C4-2B (cell line): Measurements from ENCODE around the gene NRP1.

Experiments
- H3K27ac ChIP-seq: fragments of 450-650 bp; 2 replicates; pipeline ENCODE4 v1.5.1; 2017
- ZFX ChIP-seq: fragments of 450-650 bp; IDR thresholded peaks from 2 replicates; pipeline ENCODE4 v1.6.1; 2017
- TF ChIP-seq, protein P1 (sequence below): fragments of 450-650 bp; conservative IDR thresholded peaks from 2 replicates; pipeline ENCODE4 v1.5.1; 2017; ENCODE audit warnings: mild to moderate bottlenecking

NRP1 gene

DNA sequence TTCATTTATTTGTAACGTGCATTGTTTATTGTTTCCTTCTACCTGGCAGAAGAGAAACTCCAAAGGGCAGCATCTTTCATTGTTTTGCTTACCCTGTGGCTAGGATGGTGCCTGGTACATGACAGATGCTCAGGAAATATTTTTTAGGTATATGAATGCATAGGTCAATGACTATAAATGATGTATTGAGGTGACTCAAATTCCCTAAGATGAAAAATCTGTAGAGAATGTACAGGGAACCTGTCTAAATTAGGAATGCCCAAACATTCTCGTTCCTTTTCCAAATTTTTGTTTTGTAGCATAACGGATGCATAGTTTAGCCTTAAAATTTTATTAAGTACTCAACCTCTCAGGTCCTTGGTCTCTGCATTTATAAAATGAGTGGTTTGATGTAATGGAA is 71.6 kb downstream of the NRP1 start:
- TF ChIP-seq, protein P1, sequence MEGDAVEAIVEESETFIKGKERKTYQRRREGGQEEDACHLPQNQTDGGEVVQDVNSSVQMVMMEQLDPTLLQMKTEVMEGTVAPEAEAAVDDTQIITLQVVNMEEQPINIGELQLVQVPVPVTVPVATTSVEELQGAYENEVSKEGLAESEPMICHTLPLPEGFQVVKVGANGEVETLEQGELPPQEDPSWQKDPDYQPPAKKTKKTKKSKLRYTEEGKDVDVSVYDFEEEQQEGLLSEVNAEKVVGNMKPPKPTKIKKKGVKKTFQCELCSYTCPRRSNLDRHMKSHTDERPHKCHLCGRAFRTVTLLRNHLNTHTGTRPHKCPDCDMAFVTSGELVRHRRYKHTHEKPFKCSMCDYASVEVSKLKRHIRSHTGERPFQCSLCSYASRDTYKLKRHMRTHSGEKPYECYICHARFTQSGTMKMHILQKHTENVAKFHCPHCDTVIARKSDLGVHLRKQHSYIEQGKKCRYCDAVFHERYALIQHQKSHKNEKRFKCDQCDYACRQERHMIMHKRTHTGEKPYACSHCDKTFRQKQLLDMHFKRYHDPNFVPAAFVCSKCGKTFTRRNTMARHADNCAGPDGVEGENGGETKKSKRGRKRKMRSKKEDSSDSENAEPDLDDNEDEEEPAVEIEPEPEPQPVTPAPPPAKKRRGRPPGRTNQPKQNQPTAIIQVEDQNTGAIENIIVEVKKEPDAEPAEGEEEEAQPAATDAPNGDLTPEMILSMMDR, result no peak
- TF ChIP-seq ZFX, result no peak
- H3K27ac ChIP-seq, result no peak overlapping the region

DNA sequence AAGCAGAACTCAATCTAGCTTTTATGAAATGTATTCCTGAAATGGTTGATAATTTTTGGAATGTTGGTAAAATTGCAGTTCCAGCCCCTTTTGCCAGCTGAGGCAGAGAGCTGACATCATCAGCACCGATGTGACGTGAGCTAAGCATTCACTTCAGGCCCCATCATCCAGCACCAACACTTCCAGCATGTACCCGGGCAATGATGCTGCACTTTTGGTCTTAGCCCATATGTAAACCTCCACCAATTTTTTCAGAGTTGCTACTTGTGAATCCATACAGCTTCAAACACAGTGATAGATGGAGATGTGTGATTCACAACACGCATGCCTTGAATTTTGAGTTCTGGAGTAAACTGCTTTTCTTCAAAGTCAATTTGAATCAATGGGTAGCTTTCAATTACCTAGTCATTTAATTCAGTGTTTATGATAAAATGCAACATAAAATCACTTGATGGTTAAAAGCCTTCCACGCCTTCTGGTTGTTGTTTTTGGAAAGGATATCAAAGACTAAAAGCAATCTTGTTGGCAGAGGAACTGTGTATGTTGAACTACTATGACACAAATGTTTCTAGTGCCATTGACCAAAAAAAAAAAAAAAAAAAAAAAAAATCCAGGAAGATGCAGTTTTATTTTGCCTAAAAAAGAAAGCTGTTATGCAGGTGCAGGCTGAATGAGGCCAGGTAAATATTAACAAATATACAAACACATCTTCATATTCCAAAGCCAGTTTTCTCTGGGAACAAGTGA is 73.9 kb downstream of the NRP1 start:
- no peak for TF ChIP-seq ZFX
- TF ChIP-seq, protein P1, result no peak
- no peak overlapping the region for H3K27ac ChIP-seq

DNA sequence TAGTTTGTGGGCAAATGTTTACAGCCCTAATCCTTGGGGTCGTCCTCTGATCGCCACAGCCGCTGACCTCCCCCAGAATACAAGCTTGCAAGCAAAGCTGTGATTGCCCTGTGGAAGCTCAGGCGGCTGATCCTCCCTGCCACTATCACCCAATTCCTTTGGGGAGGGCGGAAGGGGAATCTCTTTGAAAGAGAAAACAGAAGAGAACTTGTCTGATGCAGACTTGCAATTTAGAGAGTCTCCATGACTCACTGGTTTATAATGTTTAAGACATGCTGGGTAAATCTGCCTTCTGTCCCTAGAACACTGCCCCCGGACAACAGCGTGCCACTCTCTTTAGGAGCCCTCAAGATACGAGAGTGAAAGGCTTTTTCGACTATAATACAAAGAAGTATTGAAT is 75.5 kb downstream of the NRP1 start:
- TF ChIP-seq ZFX, result no peak
- TF ChIP-seq, protein P1, result no peak
- no peak overlapping the region for H3K27ac ChIP-seq

DNA sequence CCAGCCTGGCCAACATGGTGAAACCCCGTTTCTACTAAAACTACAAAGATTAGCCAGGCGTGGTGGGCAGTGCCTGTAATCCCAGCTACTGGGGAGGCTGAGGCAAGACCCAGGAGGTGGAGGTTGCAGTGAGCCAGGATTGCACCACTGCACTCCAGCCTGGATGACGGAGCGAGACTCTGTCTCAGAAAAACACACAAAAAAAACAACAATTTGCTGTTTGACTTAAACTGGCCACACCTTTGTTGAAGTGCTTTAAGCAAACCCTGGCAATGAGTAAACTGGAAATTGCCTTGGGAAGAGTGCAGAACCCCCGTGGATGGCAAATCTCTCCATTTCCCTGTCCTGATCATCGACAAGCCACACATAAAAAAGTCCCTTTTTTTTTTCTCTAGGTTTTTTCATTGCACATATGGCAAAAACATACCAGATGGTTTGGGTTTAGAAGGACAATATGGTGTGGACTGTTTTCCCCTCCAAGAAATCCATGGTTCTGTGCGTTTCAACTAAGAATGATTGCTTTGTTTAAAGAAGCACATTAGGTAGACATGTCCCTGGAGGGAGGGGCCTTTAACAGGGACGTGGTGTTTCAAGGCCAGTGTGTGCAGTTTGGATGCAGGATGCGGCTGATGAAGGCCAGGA is 76.9 kb downstream of the NRP1 start:
- TF ChIP-seq, protein P1, result no peak
- no peak for TF ChIP-seq ZFX
- H3K27ac ChIP-seq, result no peak overlapping the region

DNA sequence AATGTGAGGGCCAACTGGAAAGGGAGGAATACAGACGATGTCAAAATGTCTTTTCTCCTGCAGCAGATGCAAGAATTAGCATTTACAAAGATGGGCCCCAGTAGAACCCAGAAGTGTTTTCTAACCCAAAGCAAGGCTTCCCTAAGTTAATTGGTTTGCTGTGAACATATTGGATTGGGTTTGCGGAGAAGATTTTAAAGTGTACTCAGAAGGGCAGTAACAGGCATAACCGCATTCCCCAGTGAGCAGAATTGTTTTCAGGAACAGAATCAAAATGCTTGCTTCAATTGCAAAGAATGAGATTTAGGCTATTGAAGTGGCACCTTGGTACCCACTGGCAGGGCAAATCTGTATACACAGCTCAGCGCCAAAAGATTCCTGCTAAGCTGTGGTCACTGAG is 78.0 kb downstream of the NRP1 start:
- TF ChIP-seq, protein P1, result no peak
- TF ChIP-seq ZFX, result no peak
- no peak overlapping the region for H3K27ac ChIP-seq

DNA sequence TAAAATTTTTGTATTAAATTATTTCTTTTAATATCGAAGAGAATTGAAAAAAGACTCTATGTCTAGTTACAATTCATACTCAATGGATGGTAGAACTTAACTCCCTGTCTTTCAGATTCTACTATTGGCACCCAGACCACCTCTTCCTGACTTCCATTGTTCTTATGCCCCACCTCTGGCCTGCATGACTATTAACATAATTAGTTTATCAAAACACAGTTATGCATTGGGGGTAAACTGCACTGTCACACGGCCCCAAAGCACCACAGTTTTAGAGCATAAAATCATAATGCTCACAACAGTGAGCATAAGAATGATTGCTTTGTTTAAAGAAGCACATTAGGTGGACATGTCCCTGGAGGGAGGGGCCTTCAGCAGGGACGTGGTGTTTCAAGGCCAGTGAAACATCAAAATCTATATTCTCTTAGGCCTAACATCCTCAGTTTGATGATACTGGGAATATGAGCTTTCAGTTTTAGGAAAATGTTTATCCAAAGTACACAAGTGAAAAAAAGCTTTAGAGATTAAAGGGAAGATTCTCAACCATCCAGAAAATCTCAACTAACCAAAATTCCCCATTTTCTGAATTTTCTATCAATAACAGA is 79.8 kb downstream of the NRP1 start:
- TF ChIP-seq, protein P1, result no peak
- no peak for TF ChIP-seq ZFX
- no peak overlapping the region for H3K27ac ChIP-seq

DNA sequence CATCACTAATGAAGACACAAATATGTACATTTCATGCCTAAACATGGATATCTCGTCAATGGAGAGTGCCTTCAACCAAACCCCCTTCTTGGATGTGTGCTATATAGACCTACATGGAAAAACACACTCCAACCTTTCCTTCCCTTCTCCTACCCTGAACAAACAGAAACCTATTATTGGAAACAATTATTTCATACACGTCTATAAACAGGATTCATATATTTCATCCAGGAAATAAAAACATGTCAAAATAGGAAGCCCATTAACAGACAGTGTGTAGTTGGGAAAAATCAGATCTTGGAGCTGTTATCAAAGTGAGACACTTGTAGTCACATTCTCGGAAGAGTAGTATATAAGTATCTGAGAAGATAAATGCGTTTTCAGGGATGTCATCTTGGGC is 81.1 kb downstream of the NRP1 start:
- TF ChIP-seq, protein P1, result no peak
- no peak for TF ChIP-seq ZFX
- no peak overlapping the region for H3K27ac ChIP-seq
